NCI-H2227 treated with DMSO at 0.1 percent for 48 hours (cell line): Measurements from ENCODE around the gene SMAD4.

Experiments used
- DNase-seq: peaks from one replicate; lab custom pipeline; 2025; lab: John Stamatoyannopoulos, UW

SMAD4 gene

DNA sequence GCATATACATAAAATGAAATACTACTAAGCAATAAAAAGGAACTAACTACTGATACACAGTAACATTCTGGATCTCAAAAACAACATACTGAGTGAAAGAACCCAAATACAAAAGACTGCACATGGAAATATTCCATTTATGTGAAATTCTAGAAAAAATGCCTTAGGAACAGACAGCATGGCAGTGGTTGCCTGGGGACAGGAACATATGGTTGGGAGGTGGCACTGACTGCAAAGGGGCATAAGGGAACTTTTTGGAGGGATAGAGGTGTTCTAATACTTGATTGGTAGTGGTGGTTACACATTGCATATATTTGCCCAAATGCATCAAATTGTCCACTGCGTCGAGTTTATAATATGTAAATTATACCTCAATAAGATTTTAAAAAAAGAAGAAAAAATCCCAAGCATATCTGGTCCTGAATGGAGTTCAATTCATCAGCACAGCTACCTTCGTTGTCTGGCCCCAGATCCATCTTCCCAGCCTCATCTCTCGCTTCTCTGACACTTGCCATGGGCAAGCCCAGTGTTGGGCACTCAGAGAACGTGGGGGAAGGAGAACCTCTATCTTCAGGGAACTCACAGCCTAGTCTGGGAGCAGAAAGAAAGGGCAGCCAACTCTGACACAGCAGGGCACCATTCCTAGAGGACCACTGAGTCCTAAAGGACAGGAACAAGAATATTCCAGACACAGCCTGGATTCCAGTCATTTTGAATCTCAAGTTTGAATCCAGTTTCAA, 8.6 kb upstream of the SMAD4 start:
- DNase-seq: no peak

DNA sequence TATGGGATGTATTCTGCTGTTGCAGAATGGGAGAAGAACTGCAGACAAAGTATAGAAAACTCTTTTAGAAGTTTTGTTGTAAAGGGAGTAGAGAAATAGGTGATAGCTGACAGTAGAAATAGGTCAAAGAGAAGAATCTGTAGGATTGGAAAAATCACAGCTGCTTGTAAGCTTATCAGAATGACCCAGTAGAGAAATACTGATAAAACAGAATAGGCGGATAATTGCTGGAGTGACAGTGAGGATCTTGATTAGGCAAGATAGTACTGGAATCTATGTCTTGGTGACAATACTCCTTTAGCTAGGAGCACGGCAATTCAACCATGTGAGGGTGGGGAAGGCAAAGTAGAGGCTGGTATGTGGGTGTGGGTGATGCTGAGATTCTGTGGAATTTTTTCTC, 4.5 kb upstream of the SMAD4 start:
- no peak for DNase-seq

DNA sequence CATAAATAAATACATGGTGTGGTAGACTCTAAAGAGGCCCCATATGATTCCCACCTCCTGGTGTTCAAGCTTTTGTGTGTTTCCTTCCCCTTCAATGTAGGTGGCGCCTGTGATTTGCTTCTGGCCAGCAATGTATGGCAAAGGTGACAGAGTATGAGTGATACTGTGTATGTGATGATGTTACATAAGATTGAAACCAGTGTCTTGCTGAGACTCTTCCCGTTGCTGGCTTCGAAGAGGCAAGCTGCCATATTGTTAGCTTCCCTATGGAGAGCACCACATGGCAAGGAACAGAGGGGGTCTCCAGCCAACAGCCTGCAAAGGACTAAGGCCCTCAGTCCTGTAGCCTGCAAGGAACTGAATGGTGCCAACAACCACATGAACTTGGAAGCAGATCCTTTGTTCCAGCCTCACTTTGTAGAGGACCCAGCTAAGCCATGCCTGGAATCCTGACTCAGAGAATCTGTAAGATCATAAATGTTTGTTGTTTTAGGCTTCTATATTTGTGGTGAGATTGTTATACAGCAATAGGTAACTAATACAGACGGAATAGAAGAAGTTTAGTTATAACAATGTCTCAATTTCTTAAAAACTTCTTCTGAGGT, 1.7 kb upstream of the SMAD4 start:
- DNase-seq: no peak

DNA sequence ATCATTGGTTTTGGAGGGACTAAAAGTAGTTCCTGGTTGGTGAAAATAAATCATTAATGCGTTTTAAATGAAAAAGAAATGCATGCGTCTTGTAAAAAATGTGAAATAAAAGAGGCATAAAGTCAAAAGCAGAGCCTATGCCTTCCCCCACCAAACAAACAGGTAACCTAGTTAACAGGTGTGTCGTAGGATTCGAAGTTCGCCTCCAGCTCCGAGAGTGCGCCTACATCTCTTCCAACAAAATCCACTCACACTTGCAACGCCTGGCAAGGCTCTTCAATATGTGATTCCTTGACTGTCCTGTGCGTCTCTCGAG, 677 bp upstream of the SMAD4 start:
- DNase-seq: no peak

DNA sequence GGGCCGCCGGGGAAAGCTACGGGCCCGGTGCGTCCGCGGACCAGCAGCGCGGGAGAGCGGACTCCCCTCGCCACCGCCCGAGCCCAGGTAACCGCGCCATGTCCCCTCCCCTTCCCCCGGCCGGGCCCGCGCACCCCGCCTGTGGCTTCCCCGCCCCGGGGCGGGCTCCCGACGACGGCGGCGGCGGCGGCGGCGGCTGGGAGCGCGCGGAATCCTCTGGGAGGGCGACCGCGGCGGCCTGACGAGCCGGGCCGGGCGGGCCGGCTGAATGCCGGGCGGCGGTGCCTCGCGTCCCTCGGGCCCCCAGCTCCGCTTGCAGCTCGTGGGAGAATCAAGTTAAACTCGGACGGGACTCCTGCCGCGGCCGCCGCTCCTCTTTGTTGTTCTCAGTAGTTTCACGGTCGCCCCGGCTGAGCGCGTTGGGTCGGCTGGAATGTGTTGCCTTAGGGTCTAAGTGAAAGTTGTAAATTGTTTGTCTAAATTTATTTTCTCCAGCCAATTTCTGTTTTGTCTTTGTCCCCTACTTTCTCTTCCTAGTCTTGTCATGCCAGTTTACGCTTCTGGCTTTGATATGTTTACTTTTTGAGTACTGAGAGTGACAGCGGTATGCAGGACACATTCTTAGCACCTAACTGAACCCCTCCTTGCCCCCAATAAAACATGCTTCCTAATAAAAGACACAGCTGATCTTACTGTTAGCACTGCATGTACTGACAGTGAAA, 685 bp downstream of the SMAD4 start:
- DNase-seq: peak; percentile 38

DNA sequence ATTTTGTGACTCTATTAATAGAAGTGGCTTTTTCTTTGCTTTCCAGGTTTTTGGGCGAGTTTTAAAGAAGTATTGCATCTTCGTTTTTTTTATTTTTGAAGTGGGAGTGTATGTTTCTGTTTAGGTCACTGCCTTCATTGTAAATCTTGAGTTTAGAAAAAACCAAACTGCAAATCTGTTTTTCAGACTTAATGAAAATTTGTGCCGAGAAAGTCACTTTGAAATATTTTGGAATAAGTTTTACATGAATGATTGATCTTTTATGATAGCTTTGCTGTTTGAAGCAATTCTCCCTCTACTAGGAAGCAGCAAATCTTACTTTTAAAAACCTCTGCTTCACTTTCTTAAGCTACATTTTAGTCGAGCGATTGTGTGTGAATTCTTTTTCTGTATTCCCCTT, 2.2 kb downstream of the SMAD4 start:
- DNase-seq: no peak

DNA sequence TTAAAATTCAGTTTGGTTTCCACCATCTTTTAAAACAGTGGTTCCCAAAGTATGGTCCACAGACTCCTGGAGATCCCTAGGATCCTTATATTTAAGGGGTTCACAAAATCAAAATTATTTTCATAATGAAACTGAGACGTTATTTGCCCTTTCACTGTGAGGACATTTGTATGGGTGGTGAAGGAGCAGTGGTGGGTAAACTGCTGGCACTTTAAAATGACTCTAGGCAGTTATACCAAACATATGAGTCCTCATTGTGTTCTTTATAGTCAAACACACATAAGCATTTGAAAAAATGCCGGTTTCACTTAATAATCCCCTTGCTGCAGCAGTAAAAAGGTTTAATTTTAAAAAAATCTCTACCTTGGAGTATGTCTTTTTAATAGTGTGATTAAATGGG, 7.2 kb downstream of the SMAD4 start:
- DNase-seq: no peak

DNA sequence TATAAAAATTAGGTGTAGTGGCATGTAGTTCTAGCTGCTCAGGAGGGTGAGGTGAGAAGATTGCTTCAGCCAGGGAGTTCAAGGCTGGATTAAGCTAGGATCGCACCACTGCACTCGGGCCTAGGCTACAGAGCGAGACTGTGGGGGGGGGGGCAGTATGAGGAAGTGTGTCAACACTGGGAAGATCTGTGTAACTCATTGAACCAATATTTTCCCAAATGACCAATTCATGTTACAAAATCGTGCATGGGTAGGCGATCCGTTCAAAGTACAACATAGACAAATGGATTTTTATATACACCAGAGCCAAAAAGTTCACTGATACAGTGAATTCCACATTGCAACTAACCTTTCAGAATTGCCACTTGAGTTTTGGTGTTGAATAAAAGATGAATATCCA, 8.1 kb downstream of the SMAD4 start:
- DNase-seq: no peak

DNA sequence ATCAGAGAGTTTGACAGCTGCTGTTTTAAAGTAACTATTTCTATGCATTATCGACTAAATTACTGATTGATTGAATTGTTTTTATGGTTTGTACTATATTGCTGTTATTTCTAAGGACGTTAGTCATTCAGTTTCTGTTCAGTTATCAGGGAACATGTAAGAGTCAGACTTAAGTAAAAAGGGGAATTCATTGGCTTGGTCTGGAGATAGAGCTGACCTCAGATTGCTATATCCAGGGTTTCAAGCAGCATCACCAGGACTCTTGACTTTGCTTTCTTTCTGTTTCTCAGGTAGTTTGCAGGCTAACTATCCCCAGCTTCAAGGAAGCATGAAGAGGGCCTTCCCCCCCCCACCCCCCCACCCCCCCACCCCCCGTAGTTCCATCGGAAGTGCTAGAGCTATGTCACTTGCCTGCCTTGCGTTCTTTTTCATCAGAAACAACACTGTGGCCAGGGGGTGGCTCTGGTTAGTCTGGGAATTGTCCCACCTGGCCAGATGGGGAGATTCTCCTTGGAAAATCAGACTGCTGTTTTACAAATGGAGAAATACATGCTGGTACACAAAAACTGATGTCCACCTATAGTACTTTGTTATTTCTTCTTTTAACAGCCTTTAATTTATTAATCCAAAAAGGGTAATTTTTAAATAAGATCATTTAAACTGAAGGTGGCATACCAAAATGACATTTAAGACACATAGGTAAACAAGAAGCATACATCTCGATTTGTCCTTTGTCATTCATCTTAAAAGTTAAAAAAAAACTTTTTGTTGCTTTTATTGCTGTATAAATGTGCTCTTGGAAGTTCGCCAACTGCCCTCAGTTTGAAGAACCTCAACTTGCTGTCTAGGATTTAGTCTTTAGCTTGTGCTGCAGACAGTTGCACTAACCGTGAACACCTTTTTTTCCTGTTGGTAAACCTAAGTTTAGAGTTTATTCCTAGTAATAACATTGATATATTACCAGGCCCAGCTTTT, 9.4 kb downstream of the SMAD4 start:
- DNase-seq: no peak

DNA sequence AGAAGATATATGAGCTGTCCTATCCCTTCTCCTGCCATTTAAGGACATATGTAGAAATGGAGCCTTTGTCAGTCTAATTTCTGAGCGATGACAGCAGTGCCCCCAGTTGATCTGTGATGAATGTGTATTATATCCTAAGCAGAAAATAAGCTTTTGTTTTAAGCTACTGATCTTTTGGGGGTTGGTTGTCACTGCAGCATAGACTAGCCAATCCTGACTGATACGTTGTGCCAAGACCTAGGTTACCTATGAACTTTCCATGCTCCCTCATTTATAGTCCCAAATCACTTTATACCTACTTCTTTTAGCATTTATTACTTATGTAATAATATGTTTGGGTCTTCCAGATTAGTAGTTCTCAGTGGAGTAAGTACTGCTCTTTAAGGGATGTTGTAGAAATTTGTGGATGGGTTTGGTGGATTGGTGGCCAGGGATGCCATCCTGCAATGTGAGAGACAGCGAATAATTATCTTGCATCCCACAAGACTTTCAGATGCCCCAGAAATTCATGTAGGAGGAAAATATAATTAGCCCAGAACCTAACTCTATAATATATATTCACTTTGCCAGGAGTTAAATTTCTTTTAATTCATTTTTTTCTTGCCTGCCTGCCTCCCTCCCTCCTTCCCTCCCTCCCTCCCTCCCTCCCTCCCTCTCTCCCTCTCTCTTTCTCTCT, 11.8 kb downstream of the SMAD4 start:
- DNase-seq: no peak

DNA sequence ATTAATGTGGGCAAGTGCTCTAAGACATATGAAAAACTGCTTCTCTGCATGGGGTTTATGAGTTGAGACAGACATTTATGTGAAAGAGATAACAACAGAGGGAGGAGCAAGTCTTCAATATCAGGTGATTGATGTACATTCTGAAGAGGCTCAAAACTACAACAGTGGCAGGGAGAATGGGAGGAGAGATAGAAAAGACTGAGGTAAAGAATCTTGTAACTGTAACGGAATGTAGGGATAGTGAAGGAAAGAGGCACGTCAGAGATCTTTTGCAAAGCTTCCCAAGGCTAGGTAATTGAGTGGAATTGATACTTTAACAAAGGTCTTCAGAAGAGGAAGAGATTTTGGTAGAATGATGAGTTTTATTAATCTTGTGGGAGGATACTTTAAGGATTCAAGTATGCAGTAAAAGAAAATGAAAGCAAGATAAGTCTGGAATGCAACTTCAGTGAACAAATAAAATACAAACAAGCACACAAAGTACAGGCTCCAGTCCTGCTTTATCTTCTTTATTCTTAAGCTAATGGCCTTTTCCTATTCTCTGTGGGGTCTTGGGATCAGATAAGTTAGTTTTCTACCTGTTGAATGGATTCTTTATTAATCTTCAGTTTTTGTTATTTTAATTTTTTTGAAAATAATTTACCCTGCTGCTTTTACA, 15.0 kb downstream of the SMAD4 start:
- peak; percentile 34 for DNase-seq

DNA sequence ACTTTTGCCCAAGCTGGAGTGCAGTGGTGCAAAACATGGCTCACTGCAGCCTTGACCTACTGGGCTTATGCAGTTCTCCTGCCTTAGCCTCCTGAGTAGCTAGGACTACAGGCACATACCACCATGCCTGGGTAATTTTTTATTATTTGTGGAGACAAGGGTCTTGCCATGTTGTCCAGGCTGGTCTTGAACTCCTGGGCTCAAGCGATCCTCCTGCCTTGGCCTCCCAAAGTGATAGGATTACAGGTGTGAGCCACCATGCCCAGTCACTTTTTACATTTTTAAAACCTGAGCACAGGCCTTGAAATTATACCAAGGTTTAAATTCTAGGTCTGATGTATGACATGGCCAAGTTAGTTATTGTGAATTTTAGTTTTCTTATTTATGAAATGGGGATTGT, 18.2 kb downstream of the SMAD4 start:
- DNase-seq: no peak

DNA sequence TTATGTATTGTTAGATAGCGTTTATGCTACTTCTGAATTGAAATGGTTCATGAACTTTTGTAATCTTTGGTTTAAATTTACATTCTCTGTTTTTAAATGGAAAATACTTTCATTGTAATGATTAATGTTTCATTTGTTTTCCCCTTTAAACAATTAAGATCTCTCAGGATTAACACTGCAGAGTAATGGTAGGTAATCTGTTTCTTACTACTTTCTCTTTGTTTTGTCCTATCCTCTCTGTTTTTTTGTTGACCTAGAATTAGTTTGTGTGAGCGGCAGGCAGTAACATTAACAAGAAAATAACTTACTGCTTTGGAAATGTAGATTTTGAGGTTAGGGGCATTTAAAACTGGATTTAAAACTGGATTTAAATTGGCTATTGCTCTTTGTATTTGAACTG, 19.1 kb downstream of the SMAD4 start:
- no peak for DNase-seq

DNA sequence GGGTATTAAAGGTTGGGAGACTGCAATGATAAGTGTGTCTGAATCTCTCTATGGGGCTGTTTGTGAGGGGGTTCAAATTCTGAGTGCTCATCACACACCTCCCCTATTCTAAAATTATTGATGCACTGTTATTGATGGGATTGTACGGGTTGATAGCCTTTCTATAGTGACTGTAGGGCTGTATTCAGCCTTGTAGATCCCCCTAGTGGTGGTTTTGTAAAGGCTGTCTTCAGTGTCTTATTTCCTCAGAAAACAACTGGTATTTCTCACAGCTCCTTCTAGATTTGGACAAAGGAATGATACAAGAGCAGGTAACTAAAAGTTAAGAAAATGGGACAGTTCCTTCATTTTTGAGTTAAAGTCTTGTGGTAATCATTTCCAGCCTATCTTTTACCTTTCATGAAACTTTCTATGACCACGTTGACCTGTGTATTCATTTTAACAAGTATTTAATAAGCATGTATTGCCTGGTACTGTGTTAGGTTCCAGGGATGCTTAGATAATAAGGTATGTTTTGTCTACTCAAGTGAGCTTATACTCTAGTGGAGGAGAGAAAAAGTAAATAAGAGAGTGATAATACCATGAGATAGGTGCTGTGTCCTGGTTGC, 21.2 kb downstream of the SMAD4 start:
- DNase-seq: peak; percentile 35

DNA sequence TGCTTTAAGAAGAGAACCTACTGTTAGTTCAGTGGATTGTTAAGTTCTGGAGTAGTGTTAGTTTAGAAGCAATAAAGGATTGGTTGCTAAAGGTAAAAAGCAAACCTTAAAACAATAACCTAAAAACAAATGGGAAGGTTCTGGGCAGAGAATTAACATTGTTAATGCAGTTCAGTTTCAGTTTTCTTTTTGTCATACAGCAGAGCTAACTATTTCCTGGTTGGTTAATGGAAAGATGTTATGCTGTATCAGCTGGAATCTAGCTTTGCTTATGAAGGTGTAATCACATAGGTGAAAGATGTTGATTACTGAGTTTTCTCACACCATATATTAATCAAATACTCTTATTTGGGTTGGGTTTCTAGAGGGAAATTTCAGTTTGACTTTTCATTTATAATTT, 23.8 kb downstream of the SMAD4 start:
- no peak for DNase-seq

DNA sequence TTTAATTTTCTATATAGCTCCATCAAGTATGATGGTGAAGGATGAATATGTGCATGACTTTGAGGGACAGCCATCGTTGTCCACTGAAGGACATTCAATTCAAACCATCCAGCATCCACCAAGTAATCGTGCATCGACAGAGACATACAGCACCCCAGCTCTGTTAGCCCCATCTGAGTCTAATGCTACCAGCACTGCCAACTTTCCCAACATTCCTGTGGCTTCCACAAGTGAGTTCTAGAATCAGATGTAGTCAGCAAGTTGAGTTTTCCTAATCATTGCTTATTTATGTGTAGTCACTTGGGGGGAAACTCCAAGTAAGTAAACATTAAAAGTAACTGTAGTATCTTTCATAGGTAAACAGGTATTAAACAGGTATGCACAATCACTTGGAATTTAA, 24.8 kb downstream of the SMAD4 start:
- no peak for DNase-seq

DNA sequence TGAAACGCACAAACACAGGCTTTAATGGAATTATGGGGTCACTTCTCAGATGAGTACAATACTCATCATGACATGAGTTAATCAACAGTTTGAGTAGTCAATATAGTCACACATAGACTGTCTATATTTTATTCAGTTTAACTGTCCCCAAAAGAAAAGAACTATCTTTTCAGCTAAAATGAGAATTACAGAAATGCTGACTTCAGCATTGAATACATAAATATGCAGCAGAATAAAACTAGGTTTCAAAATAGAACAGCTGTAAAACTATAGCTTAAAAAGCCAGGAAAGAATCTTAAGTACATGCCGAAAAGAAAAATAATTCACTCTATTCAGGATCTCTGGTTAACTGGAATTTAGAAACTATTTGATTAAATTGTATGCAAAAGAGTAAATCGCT, 30.0 kb downstream of the SMAD4 start:
- no peak for DNase-seq

DNA sequence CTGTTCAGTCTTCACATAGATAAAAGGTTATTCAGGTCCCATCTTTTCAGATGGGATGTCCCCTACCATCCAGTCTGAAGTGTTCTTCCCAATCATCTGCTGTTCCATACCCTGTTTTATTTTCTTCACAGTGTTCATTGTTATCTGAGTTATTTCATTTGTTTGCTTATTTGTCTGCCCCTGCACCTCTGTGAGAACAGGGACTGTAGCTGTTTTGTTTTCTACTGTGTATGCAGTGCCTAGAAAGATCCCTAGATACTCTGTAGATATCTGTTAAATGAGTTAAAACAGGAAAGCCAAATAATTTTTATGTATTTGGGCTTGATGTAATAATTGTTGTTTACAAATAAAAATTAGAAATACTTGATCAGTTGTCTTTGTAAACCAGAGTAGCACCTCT, 34.2 kb downstream of the SMAD4 start:
- DNase-seq: no peak

DNA sequence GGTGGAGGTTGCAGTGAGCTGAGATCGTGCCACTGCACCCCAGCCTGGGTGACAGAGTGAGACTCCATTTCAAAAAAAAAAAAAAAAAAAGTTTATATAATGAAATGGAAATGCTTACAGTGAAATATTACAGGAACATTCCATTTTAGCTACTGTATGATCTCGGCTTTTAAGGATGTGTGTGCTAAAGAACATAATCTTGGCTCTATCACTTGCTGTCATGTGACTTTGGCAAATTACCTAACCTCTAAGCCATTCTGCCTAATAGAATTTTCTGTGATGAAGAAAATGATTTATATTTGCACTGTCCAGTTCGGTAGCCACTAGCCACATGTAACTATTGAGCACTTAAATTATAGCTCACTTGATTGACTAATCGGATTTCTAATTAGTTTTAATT, 36.3 kb downstream of the SMAD4 start:
- DNase-seq: no peak

DNA sequence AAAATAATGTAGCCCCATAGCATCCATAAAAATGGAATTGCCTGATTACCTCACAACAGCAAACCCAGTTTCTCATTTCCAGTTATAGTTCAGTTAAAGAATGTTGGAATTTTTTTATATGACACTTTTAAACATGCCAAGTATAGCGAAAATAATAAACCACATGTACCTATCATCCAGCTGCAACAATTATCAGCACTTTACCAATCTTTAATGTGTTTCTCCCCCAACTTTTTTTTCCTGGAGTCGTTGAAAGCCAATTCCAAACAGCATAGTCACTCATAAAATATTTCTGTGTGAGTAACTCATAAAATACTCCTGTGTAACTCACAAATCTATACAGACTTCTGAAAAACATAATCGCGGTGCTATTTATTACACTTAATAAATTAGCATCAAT, 38.1 kb downstream of the SMAD4 start:
- no peak for DNase-seq

DNA sequence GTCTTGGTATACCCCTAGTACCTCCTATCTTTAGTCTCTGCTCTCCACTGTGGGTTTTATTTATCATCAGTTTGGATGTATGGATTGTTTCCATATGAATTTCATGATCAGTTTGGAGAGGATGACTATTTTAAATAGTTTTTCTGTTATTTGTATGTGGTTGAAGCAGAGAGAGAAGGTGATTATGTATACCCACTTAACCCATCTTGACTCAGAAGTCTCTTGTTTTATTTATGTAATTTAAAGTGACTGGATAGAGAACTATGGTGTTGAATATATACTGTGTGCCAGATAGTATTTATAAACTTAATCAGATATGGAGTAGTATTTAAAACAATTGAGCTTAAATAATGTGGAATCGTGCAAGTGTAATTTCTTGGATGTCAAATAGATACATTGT, 39.9 kb downstream of the SMAD4 start:
- no peak for DNase-seq
